Sigmoid colon (tissue), 7 donors: ENCODE results near the gene MED23. TPM values are rescaled to one million over a fixed set of nuclear protein-coding genes. Genes with fewer than 3 reads are reported as not detected.

ENCODE experiments used
- DNase-seq: peaks from one replicate; pipeline ENCODE4 v3.0.0-alpha.2; 2019
- H3K27ac ChIP-seq, 4 donors: fragments of 200-600 bp; sonication (generic); one replicate each; pipeline ENCODE4 v1.5.1; 2016 to 2019; ENCODE audit warnings: mild to moderate bottlenecking in 1 of 4
- H3K27me3 ChIP-seq, 3 donors: fragments of 200-600 bp; sonication (generic); one replicate each; pipeline ENCODE4 v1.5.1; 2019; ENCODE audit warnings: mild to moderate bottlenecking in 1 of 3
- H3K36me3 ChIP-seq, 4 donors: fragments of 200-600 bp; sonication (generic); one replicate each; pipeline ENCODE4 v1.5.1; 2016 to 2019
- H3K4me1 ChIP-seq, 4 donors: fragments of 200-600 bp; sonication (generic); one replicate each; pipeline ENCODE4 v1.5.1; 2017 to 2019
- H3K4me3 ChIP-seq, 4 donors: fragments of 200-600 bp; sonication (generic); one replicate each; pipeline ENCODE4 v1.5.1; 2017 to 2019; ENCODE audit warnings: mild to moderate bottlenecking in 2 of 4, moderate library complexity in 1 of 4
- H3K9me3 ChIP-seq, 4 donors: fragments of 200-600 bp in 3 of 4; sonication (generic) in 3 of 4; one replicate each; pipeline versions ENCODE4 v1.5.1 to v1.6.1; 2013 to 2019
- EP300 ChIP-seq, 4 donors: sonication (generic); formaldehyde crosslinking; IDR thresholded peaks; one replicate each; pipeline ENCODE4 v1.6.1; 2017; ENCODE audit warnings: antibody characterized with exemption in 4 of 4
- POLR2A ChIP-seq, 2 donors: fragments of 450-650 bp; IDR thresholded peaks; one replicate each; pipeline ENCODE4 v1.6.1; 2016; ENCODE audit warnings: antibody characterized with exemption in 2 of 2, mild to moderate bottlenecking in 2 of 2, moderate library complexity in 2 of 2
- POLR2AphosphoS5 ChIP-seq, 4 donors: sonication (generic); formaldehyde crosslinking; IDR thresholded peaks; one replicate each; pipeline ENCODE4 v1.6.1; 2017; ENCODE audit warnings: antibody characterized with exemption in 4 of 4
- WGBS, 2 donors: extraction: QIAGEN DNeasy Blood & Tissue Kit; methylation state at CpG; one replicate each; pipeline ENCODE4 v1.1.7; 2013; 5-methylcytosine and 5-hydroxymethylcytosine counted together
- intact Hi-C: fragments of 100-400 bp; cut with DNase I; formaldehyde crosslinking; loops from one replicate; pipeline ENCODE4 v1.15.1; 2023
- polyA plus RNA-seq, 3 donors: library from polyadenylated mRNA; stranded (reverse); fragments of 200-250 nt; gene quantifications; one replicate each; pipeline ENCODE4 v1.2.3, GENCODE V29; 2013
- total RNA-seq, 4 donors: library from RNA; depleted of rRNA; stranded (reverse); fragments of >200 nt; gene quantifications; one replicate each; pipeline ENCODE4 v1.1.0, GENCODE V29; 2016
- TF ChIP-seq, protein P1 (sequence below), 4 experiments: fragments of 450-650 bp in 3 of 4; fragments of 200-600 bp in 1 of 4; IDR thresholded peaks; one replicate each; pipeline ENCODE4 v1.5.1; 2016 to 2019; ENCODE audit warnings: antibody characterized with exemption in 4 of 4, mild to moderate bottlenecking in 3 of 4, moderate library complexity in 2 of 4
- donor health status: healthy with polysubstance abuse.
- donor health status: Bipolar disorder and iron deficiency.
- donor health status: healthy.

Gene MED23
- total and polyA plus RNA-seq, 7 donors = 5.3 to 29.6 (median 19.0) TPM

DNA sequence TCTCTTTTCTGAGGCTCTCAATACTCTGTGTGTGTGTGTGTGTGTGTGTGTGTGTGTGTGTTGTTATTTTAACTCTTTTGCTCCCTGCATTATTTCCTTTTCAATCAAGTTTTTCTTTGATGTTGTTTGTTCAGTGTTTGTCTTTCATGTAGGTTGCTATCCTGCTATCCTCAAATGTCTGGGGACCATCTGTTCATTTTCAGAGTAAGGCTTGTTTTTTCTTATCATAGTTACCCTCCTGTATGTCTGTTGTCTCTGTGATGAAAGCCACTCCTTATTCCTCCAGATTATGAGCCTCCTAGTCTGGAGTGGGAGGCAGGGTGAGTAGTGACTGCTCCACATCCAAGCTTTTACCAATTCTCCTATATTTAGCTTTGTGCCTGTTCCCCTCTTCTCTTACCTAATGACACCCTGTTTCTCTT lies 18.2 kb upstream of the MED23 start:
- no peaks in the 10 kb centered on the region for H3K36me3 ChIP-seq
- H3K9me3 ChIP-seq = no peaks in the 10 kb centered on the region
- no peaks in the 10 kb centered on the region for H3K4me1 ChIP-seq
- no peak for TF ChIP-seq EP300 (IDR thresholded peaks at IDR 0.05)
- no peak for TF ChIP-seq POLR2AphosphoS5 (IDR thresholded peaks at IDR 0.05)
- TF ChIP-seq, protein P1, sequence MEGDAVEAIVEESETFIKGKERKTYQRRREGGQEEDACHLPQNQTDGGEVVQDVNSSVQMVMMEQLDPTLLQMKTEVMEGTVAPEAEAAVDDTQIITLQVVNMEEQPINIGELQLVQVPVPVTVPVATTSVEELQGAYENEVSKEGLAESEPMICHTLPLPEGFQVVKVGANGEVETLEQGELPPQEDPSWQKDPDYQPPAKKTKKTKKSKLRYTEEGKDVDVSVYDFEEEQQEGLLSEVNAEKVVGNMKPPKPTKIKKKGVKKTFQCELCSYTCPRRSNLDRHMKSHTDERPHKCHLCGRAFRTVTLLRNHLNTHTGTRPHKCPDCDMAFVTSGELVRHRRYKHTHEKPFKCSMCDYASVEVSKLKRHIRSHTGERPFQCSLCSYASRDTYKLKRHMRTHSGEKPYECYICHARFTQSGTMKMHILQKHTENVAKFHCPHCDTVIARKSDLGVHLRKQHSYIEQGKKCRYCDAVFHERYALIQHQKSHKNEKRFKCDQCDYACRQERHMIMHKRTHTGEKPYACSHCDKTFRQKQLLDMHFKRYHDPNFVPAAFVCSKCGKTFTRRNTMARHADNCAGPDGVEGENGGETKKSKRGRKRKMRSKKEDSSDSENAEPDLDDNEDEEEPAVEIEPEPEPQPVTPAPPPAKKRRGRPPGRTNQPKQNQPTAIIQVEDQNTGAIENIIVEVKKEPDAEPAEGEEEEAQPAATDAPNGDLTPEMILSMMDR (IDR thresholded peaks at IDR 0.05) = no peak
- TF ChIP-seq POLR2A (IDR thresholded peaks at IDR 0.05) = no peak
- no peaks in the 10 kb centered on the region for H3K27me3 ChIP-seq
- no peak overlapping the region for H3K27ac ChIP-seq
- intact Hi-C loops = no loop called here
- no peak for DNase-seq
- H3K4me3 ChIP-seq = no peak overlapping the region

DNA sequence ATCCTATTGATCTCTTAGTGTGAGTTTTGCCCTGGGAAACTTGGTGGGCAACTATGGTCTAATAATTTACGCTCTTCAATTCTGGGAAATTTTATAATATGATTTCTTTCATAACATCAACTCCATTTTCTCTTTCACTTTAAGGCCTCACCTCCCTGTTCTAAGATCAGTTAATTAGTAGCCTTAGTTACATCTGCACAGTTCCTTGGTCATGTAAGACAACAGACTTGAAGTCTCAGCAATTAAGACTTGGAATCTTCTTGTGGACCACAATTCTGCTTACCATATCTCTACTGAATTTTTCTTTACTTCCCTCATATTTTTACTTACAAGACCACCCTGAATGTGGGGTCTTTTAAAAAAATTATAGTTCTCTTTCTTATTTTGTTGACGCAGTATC lies 17.8 kb upstream of the MED23 start:
- no peak for DNase-seq
- 83 to 93% methylated on average over 2 of the region's 2 CpGs for WGBS, 2 donors
- intact Hi-C loops = no loop called here
- no peaks in the 10 kb centered on the region for H3K9me3 ChIP-seq
- no peak for TF ChIP-seq POLR2AphosphoS5 (IDR thresholded peaks at IDR 0.05)
- TF ChIP-seq, protein P1 (IDR thresholded peaks at IDR 0.05) = no peak
- no peak for TF ChIP-seq POLR2A (IDR thresholded peaks at IDR 0.05)
- TF ChIP-seq EP300 (IDR thresholded peaks at IDR 0.05) = no peak
- no peak overlapping the region for H3K27ac ChIP-seq
- no peaks in the 10 kb centered on the region for H3K27me3 ChIP-seq
- no peaks in the 10 kb centered on the region for H3K4me1 ChIP-seq
- no peak overlapping the region for H3K4me3 ChIP-seq
- no peaks in the 10 kb centered on the region for H3K36me3 ChIP-seq

DNA sequence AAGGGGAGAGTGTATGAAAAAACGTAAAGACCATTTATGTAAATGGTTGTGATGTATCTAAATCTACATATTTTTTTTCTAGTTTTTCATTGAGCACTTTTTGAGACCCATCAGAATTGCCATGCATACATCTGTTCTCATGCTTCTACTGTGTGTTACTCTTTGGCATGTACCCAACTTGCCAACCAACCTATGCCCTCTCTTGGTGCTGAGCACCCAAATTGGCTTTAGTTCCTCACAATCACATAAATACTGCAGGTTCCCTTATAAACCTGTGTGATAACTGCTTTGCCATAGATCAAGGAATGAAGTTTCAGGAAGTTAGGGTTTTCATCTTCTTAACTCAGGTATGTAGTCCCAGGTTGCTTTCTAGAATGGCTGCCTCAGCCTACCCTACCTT lies 16.9 kb upstream of the MED23 start:
- Histone ChIP-seq H3K27me3 (no peaks in the 10 kb centered on the region), H3K4me1 (no peaks in the 10 kb centered on the region), H3K4me3 (no peak overlapping the region), H3K27ac (no peak overlapping the region), H3K36me3 (no peaks in the 10 kb centered on the region), H3K9me3 (no peaks in the 10 kb centered on the region)
- 46 to 77% methylated on average over 1 of the region's 1 CpG for WGBS, 2 donors
- TF ChIP-seq, protein P1 (IDR thresholded peaks at IDR 0.05) = no peak
- no peak for TF ChIP-seq POLR2A (IDR thresholded peaks at IDR 0.05)
- TF ChIP-seq POLR2AphosphoS5 (IDR thresholded peaks at IDR 0.05) = no peak
- TF ChIP-seq EP300 (IDR thresholded peaks at IDR 0.05) = no peak
- DNase-seq = no peak
- intact Hi-C loops = no loop called here

DNA sequence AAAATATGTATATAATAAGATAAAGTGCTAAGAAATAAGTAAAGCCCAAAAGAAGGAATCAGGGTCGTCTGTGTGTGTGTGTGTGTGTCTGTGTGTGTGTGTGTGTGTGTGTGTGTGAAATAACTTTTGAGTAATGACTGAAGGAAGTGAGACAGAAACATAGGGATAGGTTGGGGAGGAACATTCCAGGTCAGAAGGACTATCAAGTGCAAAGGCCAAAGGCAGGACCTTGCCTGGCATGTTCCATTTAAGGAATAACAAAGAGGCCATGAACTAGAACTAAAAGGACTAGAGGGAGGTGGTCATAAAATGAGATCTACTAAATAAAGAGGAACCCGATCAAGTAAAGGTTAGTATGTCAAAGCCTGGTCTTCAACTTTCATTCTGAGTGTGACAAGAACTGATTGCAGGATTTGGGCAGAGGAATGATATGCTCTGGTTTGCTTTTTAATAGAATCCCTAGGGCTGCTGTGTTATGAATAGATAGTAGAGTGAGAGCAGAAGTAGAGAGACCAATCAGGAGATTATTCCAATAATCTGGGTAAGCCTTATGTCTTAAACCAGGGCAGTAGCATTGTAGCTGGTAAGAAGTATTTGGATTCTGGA lies 15.9 kb upstream of the MED23 start:
- 28 to 65% methylated on average over 2 of the region's 2 CpGs for WGBS, 2 donors
- Histone ChIP-seq H3K27me3 (no peaks in the 10 kb centered on the region), H3K4me1 (no peaks in the 10 kb centered on the region), H3K4me3 (no peak overlapping the region), H3K9me3 (no peaks in the 10 kb centered on the region), H3K27ac (no peak overlapping the region), H3K36me3 (no peaks in the 10 kb centered on the region)
- intact Hi-C loops = no loop called here
- no peak for DNase-seq
- TF ChIP-seq POLR2A (IDR thresholded peaks at IDR 0.05) = no peak
- no peak for TF ChIP-seq EP300 (IDR thresholded peaks at IDR 0.05)
- no peak for TF ChIP-seq POLR2AphosphoS5 (IDR thresholded peaks at IDR 0.05)
- TF ChIP-seq, protein P1 (IDR thresholded peaks at IDR 0.05) = no peak
